Measurements from ENCODE around the gene CATSPER3. TPM values are rescaled to one million over a fixed set of nuclear protein-coding genes. Genes with fewer than 3 reads are reported as not detected.

Gene CATSPER3
- total RNA-seq, 1 experiment from 2014 or later, result 0.90 TPM

DNA sequence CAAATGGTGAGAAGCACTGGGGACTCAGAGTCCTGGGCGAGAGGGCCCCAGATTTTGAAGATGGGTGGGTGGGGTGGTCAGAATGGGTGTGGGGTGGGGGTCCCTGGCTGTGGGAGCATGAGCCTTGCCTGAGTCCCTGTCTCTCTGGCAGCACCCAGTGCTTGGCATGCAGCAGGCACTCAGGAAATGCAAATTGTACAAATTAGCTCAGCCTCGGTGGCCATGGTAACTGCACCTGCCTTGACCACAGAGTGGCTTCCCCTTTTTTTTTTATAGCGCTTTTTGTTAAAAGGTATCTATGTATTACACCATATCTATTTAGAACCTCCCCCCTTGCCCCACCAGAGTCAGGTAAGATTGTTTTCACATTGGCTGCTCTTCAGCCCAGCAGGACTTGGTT is 85.6 kb downstream of the CATSPER3 start:
- no peak overlapping the region for H3K4me3 ChIP-seq (ENCODE audit: low read depth, low read length, poor library complexity, severe bottlenecking)
- TF ChIP-seq EZH2 (IDR thresholded peaks at IDR 0.05; ENCODE audit: borderline replicate concordance, low read depth, low read length, poor library complexity, severe bottlenecking) (no peak), CTCF (conservative IDR thresholded peaks at IDR 0.05; ENCODE audit: low read depth, low read length) (no peak)
- ChIA-PET CTCF (no interaction called here), POLR2A (ENCODE audit: low non-redundant PET) (no interaction called here)
- BruUV-seq (replicated peaks), result no TSS peak
- H3K36me3 ChIP-seq (ENCODE audit: insufficient read depth, low read length, poor library complexity, severe bottlenecking), result no peaks in the 10 kb centered on the region
- intact Hi-C loops (cut with micrococcal nuclease; ENCODE audit: unreplicated experiment), result no loop called here
- H3K27ac ChIP-seq (ENCODE audit: low read depth, low read length, poor library complexity, severe bottlenecking), result no peak overlapping the region
- no peaks in the 10 kb centered on the region for H3K9me3 ChIP-seq (ENCODE audit: low read depth, low read length, poor library complexity, severe bottlenecking)
- peaks cover 66% of the 10 kb centered on the region for H3K27me3 ChIP-seq (replicated peaks; ENCODE audit: insufficient read depth, low read depth, low read length, poor library complexity)
- H3K4me1 ChIP-seq (ENCODE audit: insufficient read depth, low read length, poor library complexity, severe bottlenecking), result no peaks in the 10 kb centered on the region
- DNase-seq (ENCODE audit: low spot score), result no peak

DNA sequence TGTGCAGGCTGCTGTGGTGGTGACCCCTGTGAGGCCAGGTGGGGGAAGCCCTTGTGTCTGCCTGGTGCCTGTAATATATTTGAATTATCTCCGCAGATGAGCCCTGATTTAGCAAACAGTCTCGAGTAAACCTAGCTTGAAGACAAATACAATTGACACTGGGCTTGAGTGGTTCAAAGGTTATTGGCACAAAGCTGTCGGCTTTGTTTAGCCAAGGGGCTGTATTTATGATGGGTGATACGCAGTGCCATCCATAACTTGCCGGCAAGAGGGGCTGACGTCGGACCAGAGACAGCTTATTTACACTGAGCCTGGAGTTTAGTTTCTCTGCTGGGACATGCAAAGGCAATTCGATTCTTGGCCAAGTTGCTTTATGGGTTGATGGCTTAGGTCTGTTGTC is 86.3 kb downstream of the CATSPER3 start:
- Histone ChIP-seq H3K9me3 (ENCODE audit: low read depth, low read length, poor library complexity, severe bottlenecking) (no peaks in the 10 kb centered on the region), H3K36me3 (ENCODE audit: insufficient read depth, low read length, poor library complexity, severe bottlenecking) (no peaks in the 10 kb centered on the region), H3K27ac (ENCODE audit: low read depth, low read length, poor library complexity, severe bottlenecking) (no peak overlapping the region), H3K4me3 (ENCODE audit: low read depth, low read length, poor library complexity, severe bottlenecking) (no peak overlapping the region), H3K27me3 (replicated peaks; ENCODE audit: insufficient read depth, low read depth, low read length, poor library complexity) (peaks cover 64% of the 10 kb centered on the region), H3K4me1 (ENCODE audit: insufficient read depth, low read length, poor library complexity, severe bottlenecking) (no peaks in the 10 kb centered on the region)
- no peak for DNase-seq (ENCODE audit: low spot score)
- TF ChIP-seq CTCF (conservative IDR thresholded peaks at IDR 0.05; ENCODE audit: low read depth, low read length) (no peak), EZH2 (IDR thresholded peaks at IDR 0.05; ENCODE audit: borderline replicate concordance, low read depth, low read length, poor library complexity, severe bottlenecking) (no peak)
- intact Hi-C loops (cut with micrococcal nuclease; ENCODE audit: unreplicated experiment), result no loop called here
- CTCF ChIA-PET, result no interaction called here
- no TSS peak for BruUV-seq (replicated peaks)
- POLR2A ChIA-PET (ENCODE audit: low non-redundant PET), result no interaction called here

GRCh38 chr5:135054546-135054945 is 86.8 kb downstream of the CATSPER3 start:
- TF ChIP-seq EZH2 (IDR thresholded peaks at IDR 0.05; ENCODE audit: borderline replicate concordance, low read depth, low read length, poor library complexity, severe bottlenecking), result no peak
- no peak for TF ChIP-seq CTCF (conservative IDR thresholded peaks at IDR 0.05; ENCODE audit: low read depth, low read length)
- Histone ChIP-seq H3K9me3 (ENCODE audit: low read depth, low read length, poor library complexity, severe bottlenecking) (no peaks in the 10 kb centered on the region), H3K27ac (ENCODE audit: low read depth, low read length, poor library complexity, severe bottlenecking) (no peak overlapping the region), H3K36me3 (ENCODE audit: insufficient read depth, low read length, poor library complexity, severe bottlenecking) (no peaks in the 10 kb centered on the region), H3K27me3 (replicated peaks; ENCODE audit: insufficient read depth, low read depth, low read length, poor library complexity) (peaks cover 58% of the 10 kb centered on the region), H3K4me1 (ENCODE audit: insufficient read depth, low read length, poor library complexity, severe bottlenecking) (no peaks in the 10 kb centered on the region), H3K4me3 (ENCODE audit: low read depth, low read length, poor library complexity, severe bottlenecking) (no peak overlapping the region)
- no peak for DNase-seq (ENCODE audit: low spot score)
- intact Hi-C loops (cut with micrococcal nuclease; ENCODE audit: unreplicated experiment), result no loop called here
- POLR2A ChIA-PET (ENCODE audit: low non-redundant PET), result no interaction called here
- CTCF ChIA-PET, result no interaction called here
- no TSS peak for BruUV-seq (replicated peaks)

Data from A673 (cell line).